ENCODE data around the gene MPPED2.

MPPED2 gene

DNA sequence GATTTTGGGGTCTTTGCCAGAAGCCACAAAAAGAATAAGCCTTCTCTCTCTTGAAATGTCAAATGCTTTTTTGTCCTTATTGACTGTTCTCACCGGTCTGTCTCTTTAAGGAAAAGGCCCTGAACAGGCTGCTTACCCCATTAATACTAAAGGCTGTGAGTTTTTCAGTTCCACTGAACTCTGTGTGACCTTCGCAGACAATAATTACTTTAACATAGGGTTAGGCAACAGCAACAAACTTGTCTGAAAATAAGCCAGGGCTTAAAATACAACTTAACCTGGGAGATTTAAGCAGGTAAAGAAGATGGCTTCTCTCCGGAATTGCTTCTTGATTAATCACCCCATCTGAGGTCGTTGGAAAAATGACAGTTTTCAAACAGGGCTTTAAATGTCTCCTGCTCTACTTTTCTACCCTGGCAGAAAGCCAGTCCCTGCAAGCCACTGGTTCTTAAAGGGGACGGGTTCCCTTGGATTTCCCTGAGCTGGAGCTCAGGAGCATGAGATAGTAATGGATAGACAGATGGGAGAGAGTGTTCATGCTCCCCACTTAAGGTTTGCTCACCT lies 193.8 kb downstream of the MPPED2 start:
- peak; percentile 1 for DNase-seq (ENCODE audit: low read depth)

DNA sequence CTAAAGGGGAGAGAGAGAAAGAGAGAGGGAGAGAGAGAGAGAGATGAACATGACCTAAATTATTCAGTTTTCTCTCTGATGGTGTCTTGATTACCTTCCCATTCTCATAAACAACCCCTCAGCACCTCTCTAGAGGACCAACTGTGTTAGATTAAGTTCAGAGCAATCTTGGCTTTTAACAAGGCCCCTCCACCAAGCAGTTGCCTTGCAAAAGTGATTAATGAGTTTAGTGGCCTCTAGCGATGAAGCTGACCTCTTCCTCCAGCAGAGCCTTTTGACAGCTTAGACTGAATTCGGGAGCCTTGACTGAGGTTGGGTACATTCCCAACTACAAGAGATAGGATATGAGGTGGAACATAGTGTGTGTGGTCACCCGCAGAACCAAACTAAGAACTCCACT lies 197.2 kb downstream of the MPPED2 start:
- TF ChIP-seq, protein P1, sequence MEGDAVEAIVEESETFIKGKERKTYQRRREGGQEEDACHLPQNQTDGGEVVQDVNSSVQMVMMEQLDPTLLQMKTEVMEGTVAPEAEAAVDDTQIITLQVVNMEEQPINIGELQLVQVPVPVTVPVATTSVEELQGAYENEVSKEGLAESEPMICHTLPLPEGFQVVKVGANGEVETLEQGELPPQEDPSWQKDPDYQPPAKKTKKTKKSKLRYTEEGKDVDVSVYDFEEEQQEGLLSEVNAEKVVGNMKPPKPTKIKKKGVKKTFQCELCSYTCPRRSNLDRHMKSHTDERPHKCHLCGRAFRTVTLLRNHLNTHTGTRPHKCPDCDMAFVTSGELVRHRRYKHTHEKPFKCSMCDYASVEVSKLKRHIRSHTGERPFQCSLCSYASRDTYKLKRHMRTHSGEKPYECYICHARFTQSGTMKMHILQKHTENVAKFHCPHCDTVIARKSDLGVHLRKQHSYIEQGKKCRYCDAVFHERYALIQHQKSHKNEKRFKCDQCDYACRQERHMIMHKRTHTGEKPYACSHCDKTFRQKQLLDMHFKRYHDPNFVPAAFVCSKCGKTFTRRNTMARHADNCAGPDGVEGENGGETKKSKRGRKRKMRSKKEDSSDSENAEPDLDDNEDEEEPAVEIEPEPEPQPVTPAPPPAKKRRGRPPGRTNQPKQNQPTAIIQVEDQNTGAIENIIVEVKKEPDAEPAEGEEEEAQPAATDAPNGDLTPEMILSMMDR (IDR thresholded peaks at IDR 0.05; ENCODE audit: low read length, missing control alignments), result no peak
- H3K4me3 ChIP-seq (replicated peaks; ENCODE audit: low read depth, low read length), result no peak overlapping the region
- no peak for DNase-seq (ENCODE audit: low read depth)

More for the DNA sequence above, 193.8 kb downstream of the MPPED2 start:
- no peak overlapping the region for H3K4me3 ChIP-seq (replicated peaks; ENCODE audit: low read depth, low read length)
- TF ChIP-seq, protein P1 (IDR thresholded peaks at IDR 0.05; ENCODE audit: low read length, missing control alignments), result no peak

DNA sequence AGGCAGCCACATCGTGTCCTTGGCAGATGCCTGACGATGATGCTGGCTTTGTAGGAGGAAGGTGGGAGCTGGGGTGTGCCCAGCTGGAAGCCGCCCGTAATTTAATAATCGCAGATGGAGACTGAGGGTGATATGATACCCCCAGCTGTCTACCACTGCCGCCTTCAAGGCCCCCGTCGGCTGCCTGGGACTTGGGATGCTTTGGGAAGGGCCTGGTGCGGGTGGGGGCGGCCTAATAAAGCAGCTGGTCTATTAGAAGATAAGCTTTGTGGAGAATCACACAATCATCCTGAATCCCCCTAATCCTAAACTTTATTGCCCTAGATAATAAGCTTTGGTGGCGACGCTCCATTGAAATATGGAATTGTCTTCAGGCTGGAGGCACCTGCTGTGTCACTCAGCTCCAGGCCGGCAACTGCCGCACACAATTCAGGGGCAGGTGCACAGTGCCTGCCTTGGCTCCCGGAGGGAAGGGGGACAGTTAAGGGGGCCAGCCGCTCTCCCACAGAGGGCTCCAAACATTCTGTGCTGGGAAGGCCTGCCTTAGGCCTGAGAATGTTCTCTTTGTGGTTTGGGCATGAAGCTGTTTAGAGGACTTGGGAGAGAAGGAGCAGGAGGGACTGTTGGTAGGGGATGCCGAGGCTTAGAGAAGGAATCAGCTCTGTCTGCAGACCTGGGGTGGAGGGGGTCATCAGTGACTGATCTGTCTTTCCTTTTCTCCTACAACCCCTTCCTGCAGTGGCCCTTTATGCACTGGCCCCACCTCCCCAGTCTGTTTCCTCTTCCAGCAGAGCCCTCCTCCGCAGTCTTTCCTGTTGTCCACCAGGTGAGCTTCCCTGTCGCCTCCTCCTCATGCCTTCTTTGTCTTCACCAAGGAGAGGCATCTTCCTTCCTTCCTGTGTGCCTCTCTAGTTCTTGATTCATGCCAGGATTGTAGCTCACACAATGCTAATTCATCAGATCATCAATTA lies 198.0 kb downstream of the MPPED2 start:
- H3K4me3 ChIP-seq (replicated peaks; ENCODE audit: low read depth, low read length), result no peak overlapping the region
- no peak for DNase-seq (ENCODE audit: low read depth)
- TF ChIP-seq, protein P1 (IDR thresholded peaks at IDR 0.05; ENCODE audit: low read length, missing control alignments), result no peak

DNA sequence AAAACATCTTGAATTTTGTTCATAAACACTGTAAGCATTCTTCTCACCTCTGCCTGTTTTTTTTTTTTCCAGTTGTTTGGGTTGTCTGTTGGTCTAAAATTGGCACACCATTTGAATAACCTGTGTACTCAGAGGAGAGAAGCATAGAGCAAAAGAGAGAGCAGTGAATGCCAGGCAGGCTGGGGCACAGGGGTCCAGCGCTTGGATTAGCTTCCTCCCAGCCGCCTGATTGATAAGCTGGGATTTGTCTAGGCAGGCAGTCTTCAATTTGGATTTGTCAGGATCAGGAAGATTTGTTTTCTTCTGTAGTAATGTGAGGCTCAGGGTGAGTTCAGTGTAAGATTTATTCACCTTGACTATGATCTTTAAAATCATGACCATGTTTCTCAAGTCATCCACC lies 204.3 kb downstream of the MPPED2 start:
- no peak for DNase-seq (ENCODE audit: low read depth)
- TF ChIP-seq, protein P1 (IDR thresholded peaks at IDR 0.05; ENCODE audit: low read length, missing control alignments), result no peak

DNA sequence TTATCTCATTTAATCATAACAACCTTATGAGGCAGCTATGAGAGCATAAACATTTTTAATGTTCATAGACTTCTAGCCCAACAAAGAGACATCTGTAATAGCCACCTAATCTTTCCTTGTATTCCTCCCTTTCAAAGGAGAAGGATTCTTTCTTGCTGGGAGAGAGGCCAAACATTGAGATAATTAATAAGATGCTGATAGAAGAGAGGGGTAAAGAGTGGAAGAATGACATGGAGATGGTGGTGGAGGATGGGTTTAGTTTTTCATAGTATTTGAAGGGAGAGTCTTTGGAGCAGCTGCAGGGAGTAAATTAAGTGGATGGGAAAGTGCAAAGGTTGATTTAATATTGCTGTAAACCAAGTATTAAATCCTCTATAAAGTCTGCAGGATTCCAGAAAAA lies 205.3 kb downstream of the MPPED2 start:
- DNase-seq (ENCODE audit: low read depth), result no peak
- H3K4me3 ChIP-seq (replicated peaks; ENCODE audit: low read depth, low read length), result no peak overlapping the region
- TF ChIP-seq, protein P1 (IDR thresholded peaks at IDR 0.05; ENCODE audit: low read length, missing control alignments), result no peak

More for the DNA sequence above, 204.3 kb downstream of the MPPED2 start:
- no peak overlapping the region for H3K4me3 ChIP-seq (replicated peaks; ENCODE audit: low read depth, low read length)

DNA sequence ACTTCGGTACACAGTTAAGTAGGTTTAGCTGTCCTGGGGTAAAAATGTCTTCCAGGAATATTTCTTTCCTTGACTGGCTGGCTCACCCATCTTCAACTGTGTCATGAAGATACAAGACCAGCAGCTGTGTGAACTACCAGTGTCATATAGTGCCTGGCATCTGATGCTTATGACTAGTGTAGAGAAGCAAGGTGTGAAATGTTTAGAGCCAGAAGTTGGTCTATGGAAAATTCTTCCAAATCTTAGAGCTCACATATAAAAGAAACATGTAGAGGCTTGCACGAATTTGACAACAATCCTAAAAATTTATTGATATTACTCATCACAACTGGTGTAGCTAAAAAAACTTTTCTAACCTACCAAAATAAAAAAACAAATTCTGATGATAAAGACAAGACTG lies 208.8 kb downstream of the MPPED2 start:
- TF ChIP-seq, protein P1 (IDR thresholded peaks at IDR 0.05; ENCODE audit: low read length, missing control alignments), result no peak
- H3K4me3 ChIP-seq (replicated peaks; ENCODE audit: low read depth, low read length), result no peak overlapping the region
- DNase-seq (ENCODE audit: low read depth), result no peak

Measured in fibroblast of pulmonary artery (primary cell).